ENCODE data around the gene RASGEF1C. TPM values are rescaled to one million over a fixed set of nuclear protein-coding genes. Genes with fewer than 3 reads are reported as not detected.

The RASGEF1C gene
- total and polyA plus RNA-seq, 2 experiments from 2014 or later = 0.40 to 0.42 TPM

GRCh38 chr5:180104168-180104530 lies 104.9 kb downstream of the RASGEF1C start (continued):
- TF ChIP-seq REST (IDR thresholded peaks at IDR 0.05; ENCODE audit: unreplicated experiment) = no peak
- no peak for TF ChIP-seq EZH2 (IDR thresholded peaks at IDR 0.05; ENCODE audit: low read depth, unreplicated experiment)
- TF ChIP-seq JUNB (IDR thresholded peaks at IDR 0.05; ENCODE audit: unreplicated experiment) = no peak

- Histone ChIP-seq H3K4me2 (no peak overlapping the region), H3K27me3 (ENCODE audit: insufficient read depth) (no peaks in the 10 kb centered on the region), H3K4me1 (ENCODE audit: insufficient read depth) (no peaks in the 10 kb centered on the region), H3K27ac (ENCODE audit: low read depth) (no peak overlapping the region), H3K79me2 (replicated peaks; ENCODE audit: insufficient read depth) (no peaks in the 10 kb centered on the region), H3K4me3 (no peak overlapping the region), H3F3A (replicated peaks; ENCODE audit: low read depth) (no peaks in the 10 kb centered on the region), H3K36me3 (ENCODE audit: insufficient read depth) (0 out of 2 replicates have a peak, but pooled peaks cover 6% of the 10 kb centered on the region), H3K9me2 (ENCODE audit: insufficient read depth) (no peaks in the 10 kb centered on the region), H4K20me1 (replicated peaks; ENCODE audit: insufficient read depth) (no peaks in the 10 kb centered on the region), H2AFZ (no peak overlapping the region)
- Mint-ChIP-seq H3K27ac (no peak overlapping the region), H3K9me3 (peaks cover 22% of the 10 kb centered on the region), H3K4me3 (no peak overlapping the region), H3K27me3 (ENCODE audit: insufficient read depth, low read depth, poor library complexity) (peaks cover under 1% of the 10 kb centered on the region), H3K36me3 (ENCODE audit: low read depth) (peaks cover 8% of the 10 kb centered on the region; the same call in 2 of the 3 replicates), H3K4me1 (no peaks in the 10 kb centered on the region)
- DNase-seq (ENCODE audit: low spot score) (no peak), ATAC-seq (no peak)
- TF ChIP-seq CTCF (conservative IDR thresholded peaks at IDR 0.05; ENCODE audit: low read depth in 2 of 2) (no peak), CREB1 (CRISPR knock-in tag; IDR thresholded peaks at IDR 0.05; ENCODE audit: low read depth) (no peak), EZH2phosphoT487 (IDR thresholded peaks at IDR 0.05; ENCODE audit: unreplicated experiment) (no peak), JUNB (IDR thresholded peaks at IDR 0.05; ENCODE audit: unreplicated experiment) (no peak), EZH2 (IDR thresholded peaks at IDR 0.05; ENCODE audit: low read depth, unreplicated experiment) (no peak), ZNF331 (CRISPR knock-in tag; IDR thresholded peaks at IDR 0.05; ENCODE audit: low read depth) (no peak), NANOG (IDR thresholded peaks at IDR 0.05; ENCODE audit: borderline replicate concordance) (no peak), STAT1 (IDR thresholded peaks at IDR 0.05; ENCODE audit: unreplicated experiment) (no peak), ZNF114 (CRISPR knock-in tag; IDR thresholded peaks at IDR 0.05) (no peak), POLR2AphosphoS5 (IDR thresholded peaks at IDR 0.05; ENCODE audit: low read depth) (no peak)
- TF ChIP-seq, protein P1, sequence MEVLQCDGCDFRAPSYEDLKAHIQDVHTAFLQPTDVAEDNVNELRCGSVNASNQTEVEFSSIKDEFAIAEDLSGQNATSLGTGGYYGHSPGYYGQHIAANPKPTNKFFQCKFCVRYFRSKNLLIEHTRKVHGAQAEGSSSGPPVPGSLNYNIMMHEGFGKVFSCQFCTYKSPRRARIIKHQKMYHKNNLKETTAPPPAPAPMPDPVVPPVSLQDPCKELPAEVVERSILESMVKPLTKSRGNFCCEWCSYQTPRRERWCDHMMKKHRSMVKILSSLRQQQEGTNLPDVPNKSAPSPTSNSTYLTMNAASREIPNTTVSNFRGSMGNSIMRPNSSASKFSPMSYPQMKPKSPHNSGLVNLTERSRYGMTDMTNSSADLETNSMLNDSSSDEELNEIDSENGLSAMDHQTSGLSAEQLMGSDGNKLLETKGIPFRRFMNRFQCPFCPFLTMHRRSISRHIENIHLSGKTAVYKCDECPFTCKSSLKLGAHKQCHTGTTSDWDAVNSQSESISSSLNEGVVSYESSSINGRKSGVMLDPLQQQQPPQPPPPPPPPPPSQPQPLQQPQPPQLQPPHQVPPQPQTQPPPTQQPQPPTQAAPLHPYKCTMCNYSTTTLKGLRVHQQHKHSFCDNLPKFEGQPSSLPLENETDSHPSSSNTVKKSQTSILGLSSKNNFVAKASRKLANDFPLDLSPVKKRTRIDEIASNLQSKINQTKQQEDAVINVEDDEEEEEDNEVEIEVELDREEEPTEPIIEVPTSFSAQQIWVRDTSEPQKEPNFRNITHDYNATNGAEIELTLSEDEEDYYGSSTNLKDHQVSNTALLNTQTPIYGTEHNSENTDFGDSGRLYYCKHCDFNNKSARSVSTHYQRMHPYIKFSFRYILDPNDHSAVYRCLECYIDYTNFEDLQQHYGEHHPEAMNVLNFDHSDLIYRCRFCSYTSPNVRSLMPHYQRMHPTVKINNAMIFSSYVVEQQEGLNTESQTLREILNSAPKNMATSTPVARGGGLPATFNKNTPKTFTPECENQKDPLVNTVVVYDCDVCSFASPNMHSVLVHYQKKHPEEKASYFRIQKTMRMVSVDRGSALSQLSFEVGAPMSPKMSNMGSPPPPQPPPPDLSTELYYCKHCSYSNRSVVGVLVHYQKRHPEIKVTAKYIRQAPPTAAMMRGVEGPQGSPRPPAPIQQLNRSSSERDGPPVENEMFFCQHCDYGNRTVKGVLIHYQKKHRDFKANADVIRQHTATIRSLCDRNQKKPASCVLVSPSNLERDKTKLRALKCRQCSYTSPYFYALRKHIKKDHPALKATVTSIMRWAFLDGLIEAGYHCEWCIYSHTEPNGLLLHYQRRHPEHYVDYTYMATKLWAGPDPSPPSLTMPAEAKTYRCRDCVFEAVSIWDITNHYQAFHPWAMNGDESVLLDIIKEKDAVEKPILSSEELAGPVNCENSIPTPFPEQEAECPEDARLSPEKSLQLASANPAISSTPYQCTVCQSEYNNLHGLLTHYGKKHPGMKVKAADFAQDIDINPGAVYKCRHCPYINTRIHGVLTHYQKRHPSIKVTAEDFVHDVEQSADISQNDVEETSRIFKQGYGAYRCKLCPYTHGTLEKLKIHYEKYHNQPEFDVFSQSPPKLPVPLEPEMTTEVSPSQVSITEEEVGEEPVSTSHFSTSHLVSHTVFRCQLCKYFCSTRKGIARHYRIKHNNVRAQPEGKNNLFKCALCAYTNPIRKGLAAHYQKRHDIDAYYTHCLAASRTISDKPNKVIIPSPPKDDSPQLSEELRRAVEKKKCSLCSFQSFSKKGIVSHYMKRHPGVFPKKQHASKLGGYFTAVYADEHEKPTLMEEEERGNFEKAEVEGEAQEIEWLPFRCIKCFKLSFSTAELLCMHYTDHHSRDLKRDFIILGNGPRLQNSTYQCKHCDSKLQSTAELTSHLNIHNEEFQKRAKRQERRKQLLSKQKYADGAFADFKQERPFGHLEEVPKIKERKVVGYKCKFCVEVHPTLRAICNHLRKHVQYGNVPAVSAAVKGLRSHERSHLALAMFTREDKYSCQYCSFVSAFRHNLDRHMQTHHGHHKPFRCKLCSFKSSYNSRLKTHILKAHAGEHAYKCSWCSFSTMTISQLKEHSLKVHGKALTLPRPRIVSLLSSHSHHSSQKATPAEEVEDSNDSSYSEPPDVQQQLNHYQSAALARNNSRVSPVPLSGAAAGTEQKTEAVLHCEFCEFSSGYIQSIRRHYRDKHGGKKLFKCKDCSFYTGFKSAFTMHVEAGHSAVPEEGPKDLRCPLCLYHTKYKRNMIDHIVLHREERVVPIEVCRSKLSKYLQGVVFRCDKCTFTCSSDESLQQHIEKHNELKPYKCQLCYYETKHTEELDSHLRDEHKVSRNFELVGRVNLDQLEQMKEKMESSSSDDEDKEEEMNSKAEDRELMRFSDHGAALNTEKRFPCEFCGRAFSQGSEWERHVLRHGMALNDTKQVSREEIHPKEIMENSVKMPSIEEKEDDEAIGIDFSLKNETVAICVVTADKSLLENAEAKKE (CRISPR knock-in tag; IDR thresholded peaks at IDR 0.05) = no peak
Measured at GRCh38 chr5:180103487-180104167, 105.4 kb downstream of the RASGEF1C start.

Data from GM23338 (cell line).